Dedifferentiated amniotic fluid mesenchymal stem cell (primary cell): ENCODE measurements around the gene UBAC1.

ENCODE experiments used
- DNase-seq: peaks from one replicate; pipeline ENCODE4 v3.0.0-alpha.2; 2016; ENCODE audit errors: extremely low spot score

UBAC1 gene

GRCh38 chr9:135993765-135994500, 32.8 kb upstream of the UBAC1 start:
- DNase-seq = no peak

GRCh38 chr9:135993409-135993742, 32.2 kb upstream of the UBAC1 start:
- DNase-seq = no peak

DNA sequence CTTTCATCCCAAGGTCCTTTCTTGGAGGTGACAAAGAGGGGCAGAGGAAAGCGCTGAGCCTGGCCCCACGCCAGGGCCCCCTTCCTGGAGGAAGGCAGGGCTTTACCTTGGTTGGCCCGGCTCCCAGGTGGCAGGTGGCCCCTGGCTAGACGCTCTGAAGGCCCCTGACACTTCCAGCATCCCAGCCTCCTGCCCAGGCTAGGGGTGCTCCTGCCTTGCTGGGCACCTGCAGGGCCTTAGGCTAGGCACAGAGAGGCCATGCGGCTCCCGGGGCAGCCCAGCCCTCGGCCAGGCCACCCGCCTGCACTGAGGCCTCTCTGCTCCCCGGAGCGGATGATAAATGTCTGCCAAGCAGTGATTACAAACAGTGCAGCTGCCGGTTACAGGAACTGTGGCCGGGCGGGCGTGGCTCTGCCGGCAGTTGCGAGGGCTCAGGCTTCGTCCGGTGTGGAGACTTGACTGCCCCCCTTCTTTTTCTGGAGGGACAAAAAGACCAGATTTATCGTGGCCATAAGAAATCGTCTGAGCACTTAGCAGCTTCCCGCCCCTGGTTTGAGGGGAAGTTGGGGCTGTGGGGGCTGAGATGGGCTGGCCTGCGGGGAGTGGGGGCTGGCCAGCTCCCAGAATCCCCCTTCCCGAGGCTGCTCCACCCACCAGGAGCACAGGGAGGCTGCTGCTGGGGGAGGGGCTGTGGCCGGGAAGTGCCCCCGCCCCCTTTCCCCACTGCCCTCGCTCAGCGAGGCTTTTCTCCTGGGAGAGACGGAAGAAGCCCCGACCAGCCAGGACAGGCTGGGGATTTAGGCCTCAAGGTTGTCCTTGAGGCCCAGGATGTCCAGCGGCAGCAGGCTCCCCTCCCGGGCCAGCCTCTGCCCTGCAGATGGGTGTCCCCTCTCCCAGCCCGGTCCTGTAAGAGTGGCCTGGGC, 31.6 kb upstream of the UBAC1 start:
- DNase-seq = peak; percentile 54

- DNase-seq = no peak
Measured at GRCh38 chr9:135991771-135992170, 30.6 kb upstream of the UBAC1 start.

- DNase-seq = no peak
Measured at GRCh38 chr9:135990468-135991429, 29.6 kb upstream of the UBAC1 start.

GRCh38 chr9:135989722-135990467, 28.7 kb upstream of the UBAC1 start:
- DNase-seq = no peak

GRCh38 chr9:135989157-135989556, 28.0 kb upstream of the UBAC1 start:
- no peak for DNase-seq

DNA sequence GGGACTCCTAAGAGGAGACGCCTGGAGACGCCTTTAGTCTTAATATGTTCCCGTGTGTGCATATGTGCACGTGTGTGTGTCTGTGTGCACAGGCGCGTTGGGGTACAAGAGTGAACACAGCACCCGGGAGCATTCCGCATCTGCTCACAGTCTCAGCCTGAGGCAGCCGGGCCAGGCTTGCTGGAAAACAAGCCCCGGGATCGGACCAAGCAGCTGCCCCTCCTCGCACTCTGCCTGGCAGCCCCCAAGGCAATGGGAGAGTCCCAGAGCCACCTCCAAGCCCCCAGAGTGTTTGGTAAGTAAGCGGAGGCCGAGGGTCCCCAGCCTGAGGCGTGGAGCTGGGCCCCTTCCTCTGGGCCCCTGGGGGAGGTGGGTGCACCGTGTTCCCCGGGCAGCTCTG, 27.3 kb upstream of the UBAC1 start:
- no peak for DNase-seq

GRCh38 chr9:135987838-135988404, 26.7 kb upstream of the UBAC1 start:
- no peak for DNase-seq

GRCh38 chr9:135986605-135987004, 25.4 kb upstream of the UBAC1 start:
- DNase-seq = no peak

DNA sequence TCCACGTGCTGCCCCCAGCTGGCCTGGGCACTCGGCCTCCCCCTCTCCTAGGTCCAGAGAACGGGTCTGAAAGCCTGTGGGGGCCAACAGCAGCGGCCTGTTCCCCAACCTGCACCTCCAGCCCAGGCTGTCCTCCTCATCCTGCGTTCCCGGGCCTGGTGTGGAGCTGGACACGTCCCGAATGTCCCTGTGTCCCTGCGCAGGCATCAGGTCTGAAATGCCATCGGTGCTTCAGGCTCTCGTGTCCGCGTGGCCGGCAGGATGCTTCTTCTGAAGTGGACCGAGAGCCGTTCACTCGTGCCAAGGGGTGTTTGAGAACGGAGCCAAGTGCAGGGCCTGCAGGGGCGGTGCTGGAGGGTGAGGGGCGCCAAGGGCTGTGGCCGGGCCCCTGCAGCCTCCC, 24.7 kb upstream of the UBAC1 start:
- DNase-seq = no peak

- no peak for DNase-seq
Measured at GRCh38 chr9:135985459-135985774, 24.2 kb upstream of the UBAC1 start.

GRCh38 chr9:135984072-135984710, 23.0 kb upstream of the UBAC1 start:
- DNase-seq = no peak

- DNase-seq = no peak
Measured at GRCh38 chr9:135983208-135984071, 22.3 kb upstream of the UBAC1 start.

DNA sequence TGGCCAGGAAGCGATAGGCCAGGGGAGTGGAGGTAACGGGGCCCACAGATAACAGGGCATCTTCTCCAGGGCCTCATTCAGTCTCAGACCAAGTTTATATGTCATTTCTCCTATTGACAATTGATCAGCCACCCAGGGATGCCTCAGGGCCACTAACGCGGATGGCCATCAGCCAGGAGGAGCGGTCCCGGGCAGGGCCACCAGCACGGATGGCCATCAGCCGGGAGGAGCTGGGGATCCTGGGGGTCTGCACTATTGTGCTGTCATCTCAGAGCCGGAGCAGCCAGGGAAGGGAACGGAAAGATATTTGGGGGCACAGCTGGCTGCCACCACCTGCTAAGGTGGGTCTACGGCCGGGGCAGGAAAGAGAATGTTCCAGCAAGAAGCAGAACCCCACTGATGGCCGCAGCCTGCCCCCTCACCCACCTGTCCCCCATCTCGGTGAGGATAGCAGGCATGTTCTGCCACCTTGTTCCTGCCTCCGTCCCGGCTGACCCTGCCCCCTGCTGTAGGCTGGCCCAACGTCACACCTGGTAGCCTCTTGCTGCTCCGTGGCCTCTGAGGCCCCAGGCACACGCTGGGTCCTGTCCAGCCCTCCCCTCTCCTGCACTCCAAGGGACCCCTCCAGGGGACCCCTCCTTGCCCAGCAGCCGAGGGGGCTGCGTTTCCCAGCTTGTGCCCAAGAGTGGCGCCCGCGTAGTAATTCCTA, 21.5 kb upstream of the UBAC1 start:
- DNase-seq = no peak

GRCh38 chr9:135980926-135981630, 19.9 kb upstream of the UBAC1 start:
- DNase-seq = no peak

GRCh38 chr9:135979547-135980166, 18.5 kb upstream of the UBAC1 start:
- no peak for DNase-seq
